Activated CD4-positive, alpha-beta T cell treated with anti-CD3 and anti-CD28 coated beads for 24 hours (primary cell): Measurements from ENCODE around the gene HSPA5.
A peak's percentile ranks its signal among the peaks of the same experiment; 100 is the strongest.
"Not testable (repeated sequence)": the region's sequence is repeated elsewhere in the genome, so short reads cannot be mapped to it uniquely, and the experiment has no call there.

ENCODE experiments used
- DNase-seq, 2 donors: peaks; one replicate each; pipeline ENCODE4 v3.0.0-alpha.2; 2020; ENCODE audit warnings: low read depth in 2 of 2

HSPA5 gene

GRCh38 chr9:125241863-125242739, 958 bp upstream of the HSPA5 start:
- DNase-seq: peak in 1 of 2 donors; percentile 12

DNA sequence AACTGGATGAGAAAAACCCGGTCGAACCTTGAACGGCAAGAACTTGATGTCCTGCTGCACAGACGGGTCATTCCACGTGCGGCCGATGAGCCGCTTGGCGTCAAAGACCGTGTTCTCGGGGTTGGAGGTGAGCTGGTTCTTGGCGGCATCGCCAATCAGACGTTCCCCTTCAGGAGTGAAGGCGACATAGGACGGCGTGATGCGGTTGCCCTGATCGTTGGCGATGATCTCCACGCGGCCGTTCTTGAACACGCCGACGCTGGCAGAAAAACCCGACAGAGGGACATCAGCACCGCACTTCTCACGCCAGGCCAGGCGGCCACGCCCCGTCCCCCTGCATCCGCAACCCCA, 519 bp downstream of the HSPA5 start:
- peak; percentile 18 for DNase-seq

DNA sequence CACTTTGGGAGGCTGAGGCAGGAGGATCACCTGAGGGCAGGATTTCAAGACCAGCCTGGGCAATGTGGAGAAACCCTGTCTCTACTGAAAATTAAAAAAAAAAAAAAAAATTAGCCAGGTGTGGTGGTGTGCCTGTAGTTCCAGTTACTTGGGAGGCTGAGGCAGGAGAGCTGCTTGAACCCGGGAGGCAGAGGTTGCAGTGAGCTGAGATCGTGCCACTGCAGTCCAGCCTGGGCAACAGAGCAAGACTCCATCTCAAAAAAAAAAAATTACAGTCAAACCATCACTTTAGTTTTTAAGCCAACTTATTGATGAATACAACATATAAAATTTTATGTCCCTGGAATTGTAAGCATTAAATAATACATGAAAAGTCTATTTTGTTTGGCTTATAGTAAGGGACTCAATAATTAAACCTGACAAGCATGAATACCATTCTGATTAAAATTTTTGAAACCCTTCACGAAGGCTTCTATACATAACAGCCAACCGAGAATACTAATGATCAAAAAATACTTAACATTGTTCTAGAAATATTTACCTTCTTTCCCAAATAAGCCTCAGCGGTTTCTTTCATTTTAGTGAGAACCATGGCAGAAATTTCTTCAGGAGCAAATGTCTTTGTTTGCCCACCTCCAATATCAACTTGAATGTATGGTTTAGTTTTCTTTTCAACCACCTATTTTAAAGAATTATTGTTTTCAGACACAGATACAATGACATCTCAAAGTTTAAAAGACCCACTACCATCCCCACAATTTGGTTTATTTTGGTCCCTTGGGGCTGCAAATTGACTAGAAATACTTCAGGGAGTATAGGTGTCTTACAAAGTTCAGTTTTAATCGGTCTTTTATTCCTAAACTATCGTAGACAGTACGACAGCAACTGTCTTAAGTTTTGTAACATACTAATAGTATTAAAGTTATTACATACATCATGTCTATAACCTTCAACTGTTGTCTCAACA, 1.2 kb downstream of the HSPA5 start:
- no peak for DNase-seq

DNA sequence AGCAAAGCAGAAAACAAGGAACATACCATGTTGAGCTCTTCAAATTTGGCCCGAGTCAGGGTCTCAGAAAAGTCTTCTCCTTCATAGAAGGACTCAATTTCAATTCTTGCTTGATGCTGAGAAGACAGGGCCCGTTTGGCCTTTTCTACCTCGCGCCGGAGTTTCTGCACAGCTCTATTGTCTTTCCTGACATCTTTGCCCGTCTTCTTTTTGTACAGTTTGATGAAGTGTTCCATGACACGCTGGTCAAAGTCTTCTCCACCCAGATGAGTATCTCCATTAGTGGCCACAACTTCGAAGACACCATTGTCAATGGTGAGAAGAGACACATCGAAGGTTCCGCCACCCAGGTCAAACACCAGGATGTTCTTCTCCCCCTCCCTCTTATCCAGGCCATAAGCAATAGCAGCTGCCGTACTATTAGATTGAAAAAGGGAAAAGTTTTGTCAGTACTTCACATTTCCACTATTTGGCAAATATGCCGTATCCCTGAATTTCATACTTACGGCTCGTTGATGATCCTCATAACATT, 2.2 kb downstream of the HSPA5 start:
- no peak for DNase-seq

DNA sequence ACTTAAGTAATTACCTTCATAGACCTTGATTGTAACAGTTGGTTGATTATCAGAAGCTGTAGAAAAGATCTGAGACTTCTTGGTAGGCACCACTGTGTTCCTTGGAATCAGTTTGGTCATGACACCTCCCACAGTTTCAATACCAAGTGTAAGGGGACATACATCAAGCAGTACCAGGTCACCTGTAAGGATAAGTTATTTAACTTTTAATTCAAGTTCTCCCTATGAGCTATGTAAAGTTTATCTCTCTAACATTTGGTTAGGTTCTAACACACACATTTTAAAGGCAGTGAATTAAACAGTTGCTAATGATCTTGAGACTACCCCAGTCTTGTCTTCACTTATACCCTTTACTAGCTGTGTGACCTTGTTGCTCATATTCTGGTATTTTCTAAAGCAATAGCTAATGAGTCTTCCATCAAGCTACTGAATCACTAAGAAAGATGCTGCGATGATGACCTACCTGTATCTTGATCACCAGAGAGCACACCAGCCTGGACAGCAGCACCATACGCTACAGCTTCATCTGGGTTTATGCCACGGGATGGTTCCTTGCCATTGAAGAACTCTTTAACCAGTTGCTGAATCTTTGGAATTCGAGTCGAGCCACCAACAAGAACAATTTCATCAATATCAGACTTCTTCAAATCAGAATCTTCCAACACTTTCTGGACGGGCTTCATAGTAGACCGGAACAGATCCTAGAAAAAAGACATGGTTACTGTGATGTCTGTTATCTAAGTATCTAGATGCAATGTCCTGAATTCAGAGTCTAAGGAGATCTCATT, 2.8 kb downstream of the HSPA5 start:
- DNase-seq: no peak

DNA sequence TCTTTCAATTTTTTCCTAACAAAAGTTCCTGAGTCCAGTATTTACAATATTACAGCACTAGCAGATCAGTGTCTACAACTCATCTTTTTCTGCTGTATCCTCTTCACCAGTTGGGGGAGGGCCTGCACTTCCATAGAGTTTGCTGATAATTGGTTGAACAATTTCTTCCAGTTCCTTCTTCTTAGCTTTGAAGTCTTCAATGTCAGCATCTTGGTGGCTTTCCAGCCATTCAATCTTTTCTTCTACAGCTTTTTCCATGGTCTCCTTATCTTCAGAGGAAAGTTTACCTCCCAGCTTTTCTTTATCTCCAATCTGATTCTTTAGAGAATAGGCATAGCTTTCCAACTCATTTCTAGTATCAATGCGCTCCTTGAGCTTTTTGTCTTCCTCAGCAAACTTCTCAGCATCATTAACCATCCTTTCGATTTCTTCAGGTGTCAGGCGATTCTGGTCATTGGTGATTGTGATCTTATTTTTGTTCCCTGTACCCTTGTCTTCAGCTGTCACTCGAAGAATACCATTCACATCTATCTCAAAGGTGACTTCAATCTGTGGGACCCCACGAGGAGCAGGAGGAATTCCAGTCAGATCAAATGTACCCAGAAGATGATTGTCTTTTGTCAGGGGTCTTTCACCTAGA, 4.5 kb downstream of the HSPA5 start:
- DNase-seq: not testable (repeated sequence)

- no peak for DNase-seq
Observed at GRCh38 chr9:125235804-125236519, 5.2 kb downstream of the HSPA5 start.

GRCh38 chr9:125234099-125234498, 7.0 kb downstream of the HSPA5 start:
- not testable (repeated sequence) for DNase-seq

- no peak for DNase-seq
Observed at GRCh38 chr9:125233678-125234077, 7.5 kb downstream of the HSPA5 start.

DNA sequence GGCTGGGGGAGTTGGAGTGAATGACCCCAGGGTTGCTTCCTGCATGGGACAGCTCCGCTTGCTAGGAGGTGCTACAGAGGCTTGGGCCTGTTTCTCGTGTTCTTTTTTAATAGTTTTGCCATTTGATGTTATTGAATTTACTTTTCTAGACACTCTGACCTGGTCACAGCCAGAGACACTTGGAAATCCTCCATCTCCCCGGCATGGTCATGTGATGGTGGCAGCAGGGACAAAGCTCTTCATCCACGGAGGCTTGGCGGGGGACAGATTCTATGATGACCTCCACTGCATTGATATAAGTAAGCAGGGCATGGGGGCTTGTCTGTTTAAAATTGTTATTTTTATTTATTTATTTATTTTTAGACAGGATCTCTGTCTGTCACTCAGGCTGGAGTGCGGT, 13.4 kb downstream of the HSPA5 start:
- no peak for DNase-seq

DNA sequence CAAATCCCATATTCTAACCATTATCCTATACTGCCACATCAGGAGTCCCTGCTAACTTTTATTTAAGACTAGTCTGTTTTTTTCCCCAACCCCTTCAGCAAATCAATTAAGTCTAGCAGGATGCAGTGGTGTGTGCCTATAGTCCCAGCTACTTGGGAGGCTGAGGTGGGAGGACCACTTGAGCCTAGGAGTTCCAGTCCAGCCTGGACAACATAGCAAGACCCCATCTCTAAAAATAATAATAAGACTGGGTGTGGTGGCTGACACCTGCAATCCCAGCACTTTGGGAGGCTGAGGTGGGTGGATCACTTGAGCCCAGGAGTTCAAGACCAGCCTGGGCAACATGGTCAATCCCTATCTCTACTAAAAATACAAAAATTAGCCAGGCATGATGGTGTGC, 16.3 kb downstream of the HSPA5 start:
- DNase-seq: not testable (repeated sequence)

DNA sequence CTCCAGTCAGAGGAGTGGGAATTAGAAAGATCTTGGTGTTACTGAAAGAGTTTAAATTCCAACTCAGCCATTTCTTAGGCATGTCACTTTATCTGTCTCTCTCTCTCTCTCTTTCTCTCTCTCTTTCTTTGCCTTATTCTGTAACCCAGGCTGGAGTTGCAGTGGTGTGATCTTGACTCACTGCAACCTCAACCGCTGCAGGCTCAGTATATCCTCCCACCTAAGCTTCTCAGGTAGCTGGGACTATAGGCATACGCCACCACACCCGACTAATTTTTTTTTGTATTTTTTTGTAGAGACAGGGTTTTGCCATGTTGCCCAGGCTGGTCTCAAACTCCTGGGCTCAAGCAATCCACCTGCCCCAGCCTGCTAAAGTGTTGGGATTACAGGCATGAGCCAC, 22.5 kb downstream of the HSPA5 start:
- DNase-seq: no peak

GRCh38 chr9:125214186-125214585, 27.0 kb downstream of the HSPA5 start:
- no peak for DNase-seq

DNA sequence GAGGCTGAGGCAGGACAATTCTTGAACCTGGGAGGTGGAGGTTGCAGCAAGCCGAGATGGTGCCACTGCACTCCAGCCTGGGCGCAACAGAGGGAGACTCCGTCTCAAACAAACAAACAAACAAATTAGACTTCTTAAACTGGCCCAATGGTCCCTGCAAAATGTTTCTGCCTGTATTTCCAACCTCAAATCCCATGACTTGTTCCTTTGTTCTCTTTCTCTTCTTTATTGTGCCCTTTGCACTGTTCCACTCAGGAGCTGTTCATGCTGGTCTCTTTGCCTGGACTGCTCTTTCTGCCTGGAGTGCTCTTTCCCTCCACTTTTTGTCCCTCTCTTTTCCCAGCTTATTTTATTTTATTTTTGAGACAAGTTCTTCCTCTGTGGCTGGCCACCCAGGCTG, 36.7 kb downstream of the HSPA5 start:
- no peak for DNase-seq

- DNase-seq: no peak
Observed at GRCh38 chr9:125202846-125203618, 38.1 kb downstream of the HSPA5 start.

- DNase-seq: peak; percentile 90
Observed at GRCh38 chr9:125200216-125201047, 40.7 kb downstream of the HSPA5 start, which contains the start of gene RABEPK. RABEPK (plus strand) TSS chr9:125200542; CDS start chr9:125203014, 2,472 bp downstream.

DNA sequence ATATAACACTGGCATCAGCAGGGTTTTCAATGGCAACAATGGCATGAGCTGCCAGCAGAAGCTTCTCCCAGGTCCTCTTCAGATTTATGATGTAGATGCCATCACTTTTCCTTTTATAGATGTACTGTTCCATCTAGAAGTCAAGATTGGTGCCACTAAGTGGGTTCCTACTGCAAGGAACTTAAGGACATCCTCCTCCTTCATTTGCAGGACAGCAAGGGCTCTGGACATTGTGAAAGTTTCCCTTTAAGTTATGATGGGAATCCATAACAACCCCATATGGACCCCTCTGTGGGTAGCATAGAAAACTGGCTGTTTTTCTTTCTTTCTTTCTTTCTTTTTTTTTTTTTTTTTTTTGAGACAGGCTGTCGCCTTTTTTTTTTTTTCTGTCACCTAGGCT, 45.6 kb downstream of the HSPA5 start:
- not testable (repeated sequence) for DNase-seq

GRCh38 chr9:125194466-125194865, 46.7 kb downstream of the HSPA5 start:
- not testable (repeated sequence) for DNase-seq
